Tibial nerve (tissue), 4 donors: Measurements from ENCODE around the gene MBD3L1. TPM values are rescaled to one million over a fixed set of nuclear protein-coding genes. Genes with fewer than 3 reads are reported as not detected.

Source experiments
- DNase-seq, 2 donors: peaks; one replicate each; pipeline ENCODE4 v3.0.0-alpha.2; 2019; ENCODE audit warnings: low spot score in 2 of 2
- H3K27ac ChIP-seq, 4 donors: fragments of 200-600 bp; sonication (generic) in 3 of 4; one replicate each; pipeline ENCODE4 v1.5.1; 2017 to 2019; ENCODE audit warnings: mild to moderate bottlenecking in 1 of 4
- H3K27me3 ChIP-seq, 2 donors: fragments of 200-600 bp; sonication (generic) in 1 of 2; one replicate each; pipeline versions ENCODE4 v1.5.1 to v1.6.0; 2017 to 2019
- H3K36me3 ChIP-seq, 3 donors: fragments of 200-600 bp; sonication (generic); one replicate each; pipeline ENCODE4 v1.5.1; 2018 to 2019
- H3K4me1 ChIP-seq, 4 donors: fragments of 200-600 bp; sonication (generic) in 3 of 4; one replicate each; pipeline ENCODE4 v1.5.1; 2017 to 2019
- H3K4me3 ChIP-seq, 4 donors: fragments of 200-600 bp; sonication (generic) in 3 of 4; one replicate each; pipeline ENCODE4 v1.5.1; 2017 to 2019; ENCODE audit warnings: mild to moderate bottlenecking in 1 of 4, moderate library complexity in 1 of 4
- H3K9me3 ChIP-seq, 4 donors: fragments of 200-600 bp; sonication (generic) in 3 of 4; one replicate each; pipeline ENCODE4 v1.5.1; 2017 to 2019
- CTCF ChIP-seq, 5 experiments: fragments of 200-600 bp in 3 of 5; fragments of 450-650 bp in 2 of 5; sonication (generic) in 3 of 5; IDR thresholded peaks; one replicate each; pipeline ENCODE4 v1.5.1; 2016 to 2019; ENCODE audit warnings: antibody characterized with exemption in 5 of 5, mild to moderate bottlenecking in 3 of 5, moderate library complexity in 2 of 5
- EP300 ChIP-seq, 2 donors: sonication (generic); formaldehyde crosslinking; IDR thresholded peaks; one replicate each; pipeline ENCODE4 v1.6.1; 2017; ENCODE audit warnings: antibody characterized with exemption in 2 of 2, mild to moderate bottlenecking in 1 of 2
- POLR2A ChIP-seq, 2 donors: fragments of 450-650 bp; IDR thresholded peaks; one replicate each; pipeline ENCODE4 v1.6.1; 2017; ENCODE audit warnings: antibody characterized with exemption in 2 of 2, mild to moderate bottlenecking in 2 of 2, moderate library complexity in 2 of 2
- WGBS, 2 donors: methylation state at CpG; one replicate each; pipeline ENCODE4 v1.1.5; 2018; 5-methylcytosine and 5-hydroxymethylcytosine counted together
- total RNA-seq, 4 donors: library from RNA; depleted of rRNA; stranded (reverse); fragments of >200 nt; gene quantifications; one replicate each; pipeline ENCODE4 v1.1.0, GENCODE V29; 2016

Gene MBD3L1
- total RNA-seq, 4 donors from 2014 or later, result not detected

GRCh38 chr19:8827277-8827676, 4.9 kb upstream of the MBD3L1 start:
- TF ChIP-seq POLR2A (IDR thresholded peaks at IDR 0.05) (no peak), CTCF (IDR thresholded peaks at IDR 0.05) (no peak), EP300 (IDR thresholded peaks at IDR 0.05) (no peak)
- Histone ChIP-seq H3K36me3 (peaks cover 7 to 83% (median 24%) of the 10 kb centered on the region in 3 donors), H3K27me3 (no peaks in the 10 kb centered on the region), H3K4me1 (peaks cover 0 to 12% (median 8%) of the 10 kb centered on the region in 4 donors), H3K4me3 (no peak overlapping the region), H3K27ac (no peak overlapping the region), H3K9me3 (peaks cover 0 to 8% (median 0%) of the 10 kb centered on the region in 4 donors)
- DNase-seq, result no peak

DNA sequence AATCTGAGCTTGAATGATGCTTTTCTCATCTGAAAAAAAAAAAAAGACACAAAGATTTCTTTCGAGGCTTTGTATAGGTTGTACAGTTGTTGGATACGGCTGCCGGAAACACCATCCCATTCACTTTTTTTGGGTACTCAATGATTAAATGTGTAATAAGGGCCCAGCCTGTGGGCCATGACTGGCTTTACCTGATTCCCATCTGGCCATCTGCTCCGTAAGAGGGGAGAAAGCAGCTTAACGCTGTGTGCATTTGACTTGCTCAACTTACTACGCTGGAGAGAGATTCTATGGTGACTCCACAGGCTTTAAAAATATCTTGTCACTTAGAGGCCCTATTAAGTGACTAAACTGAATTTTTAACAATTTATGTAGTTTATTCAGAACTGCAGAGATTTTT, 804 bp upstream of the MBD3L1 start:
- H3K36me3 ChIP-seq, result peaks cover 0 to 42% (median 2%) of the 10 kb centered on the region in 3 donors
- TF ChIP-seq EP300 (IDR thresholded peaks at IDR 0.05) (no peak), CTCF (IDR thresholded peaks at IDR 0.05) (no peak), POLR2A (IDR thresholded peaks at IDR 0.05) (no peak)
- peak overlapping the region; percentile 89 to 95 (median 92) for H3K27ac ChIP-seq
- H3K27me3 ChIP-seq, result no peaks in the 10 kb centered on the region
- DNase-seq, result no peak
- WGBS, 2 donors, result 48 to 57% methylated on average over 6 of the region's 6 CpGs
- H3K4me3 ChIP-seq, result peak overlapping the region; percentile 73 to 97 (median 86)
- no peaks in the 10 kb centered on the region for H3K9me3 ChIP-seq
- peaks cover 0 to 16% (median 8%) of the 10 kb centered on the region in 4 donors for H3K4me1 ChIP-seq

DNA sequence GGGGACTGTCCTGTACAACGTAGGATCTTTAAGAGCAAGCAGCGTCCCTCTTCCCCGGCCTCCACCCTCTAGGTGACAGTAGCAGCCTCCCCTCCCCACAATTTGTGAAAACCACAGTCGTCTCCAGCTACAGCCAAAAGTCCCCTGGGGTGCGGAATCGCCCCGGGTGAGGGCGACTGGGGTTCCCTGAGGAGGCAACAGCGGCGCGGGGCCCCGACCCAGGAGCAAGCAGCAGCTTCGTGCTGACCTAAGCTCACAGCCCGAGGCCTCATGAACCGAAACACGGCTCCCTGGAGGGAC, 395 bp upstream of the MBD3L1 start:
- WGBS, 2 donors, result 0 to 2% methylated on average over 12 to 15 of the region's 16 CpGs
- no peaks in the 10 kb centered on the region for H3K9me3 ChIP-seq
- no peak for DNase-seq
- peaks cover 0 to 16% (median 8%) of the 10 kb centered on the region in 4 donors for H3K4me1 ChIP-seq
- TF ChIP-seq CTCF (IDR thresholded peaks at IDR 0.05), result no peak
- no peak for TF ChIP-seq EP300 (IDR thresholded peaks at IDR 0.05)
- no peak for TF ChIP-seq POLR2A (IDR thresholded peaks at IDR 0.05)
- H3K4me3 ChIP-seq, result peak overlapping the region; percentile 73 to 97 (median 86)
- H3K27me3 ChIP-seq, result no peaks in the 10 kb centered on the region
- peaks cover 0 to 38% (median 0%) of the 10 kb centered on the region in 3 donors for H3K36me3 ChIP-seq
- peak overlapping the region; percentile 89 to 95 (median 92) for H3K27ac ChIP-seq

GRCh38 chr19:8835446-8835845, 3.3 kb downstream of the MBD3L1 start:
- Histone ChIP-seq H3K27me3 (no peaks in the 10 kb centered on the region), H3K4me3 (no peak overlapping the region), H3K36me3 (peaks cover 0 to 2% (median 0%) of the 10 kb centered on the region in 3 donors), H3K27ac (no peak overlapping the region), H3K4me1 (peaks cover 0 to 16% (median 8%) of the 10 kb centered on the region in 4 donors), H3K9me3 (no peaks in the 10 kb centered on the region)
- no peak for DNase-seq
- WGBS, 2 donors, result 69 to 74% methylated on average over 2 of the region's 2 CpGs
- TF ChIP-seq CTCF (IDR thresholded peaks at IDR 0.05) (no peak), POLR2A (IDR thresholded peaks at IDR 0.05) (no peak), EP300 (IDR thresholded peaks at IDR 0.05) (no peak)

- no peaks in the 10 kb centered on the region for H3K27me3 ChIP-seq
- H3K4me3 ChIP-seq, result no peak overlapping the region
- no peak overlapping the region for H3K27ac ChIP-seq
- no peaks in the 10 kb centered on the region for H3K36me3 ChIP-seq
- 97% methylated on average over 3 of the region's 3 CpGs for whole genome bisulfite sequencing, 2 donors
- peaks cover 0 to 12% (median 7%) of the 10 kb centered on the region in 4 donors for H3K4me1 ChIP-seq
- H3K9me3 ChIP-seq, result no peaks in the 10 kb centered on the region
- DNase-seq, result no peak
- TF ChIP-seq POLR2A (IDR thresholded peaks at IDR 0.05) (no peak), EP300 (IDR thresholded peaks at IDR 0.05) (no peak), CTCF (IDR thresholded peaks at IDR 0.05) (no peak)
Observed at GRCh38 chr19:8835877-8836276, 3.7 kb downstream of the MBD3L1 start.
